Ovary (tissue), 9 donors: Measurements from ENCODE around the gene ZNF473. TPM values are rescaled to one million over a fixed set of nuclear protein-coding genes. Genes with fewer than 3 reads are reported as not detected.

Experiments
- DNase-seq, 5 donors: peaks; one replicate each; pipeline ENCODE4 v3.0.0-alpha.2; 2019 to 2020
- H3K27ac ChIP-seq, 2 donors: fragments of 200-600 bp; one replicate each; pipeline versions ENCODE4 v1.5.1 to v1.8.0; 2019 to 2022
- H3K27me3 ChIP-seq: fragments of 200-600 bp; one replicate; pipeline ENCODE4 v1.8.0; 2022
- H3K36me3 ChIP-seq: fragments of 200-600 bp; sonication (generic); one replicate; pipeline ENCODE4 v1.5.1; 2019
- H3K4me1 ChIP-seq: one replicate; pipeline ENCODE4 v1.8.1; 2013; ENCODE audit warnings: mild to moderate bottlenecking, moderate library complexity; ENCODE audit not compliant: insufficient read depth
- H3K4me3 ChIP-seq: fragments of 200-600 bp; sonication (generic); one replicate; pipeline ENCODE4 v1.5.1; 2017
- H3K9me3 ChIP-seq, 2 donors: fragments of 200-600 bp in 1 of 2; sonication (generic) in 1 of 2; one replicate each; pipeline versions ENCODE4 v1.5.1 to v1.8.1; 2013 to 2019; ENCODE audit warnings: mild to moderate bottlenecking in 1 of 2, moderate library complexity in 1 of 2
- EP300 ChIP-seq: sonication (generic); formaldehyde crosslinking; IDR thresholded peaks from one replicate; pipeline ENCODE4 v1.6.1; 2017; ENCODE audit warnings: antibody characterized with exemption
- POLR2A ChIP-seq: fragments of 450-650 bp; IDR thresholded peaks from one replicate; pipeline ENCODE4 v1.6.1; 2017; ENCODE audit warnings: antibody characterized with exemption, mild to moderate bottlenecking, moderate library complexity
- WGBS, 3 donors: extraction: QIAGEN DNeasy Blood & Tissue Kit in 1 of 3; methylation state at CpG; one replicate each; pipeline versions ENCODE4 v1.1.5 to v1.1.7; 2013 to 2017; 5-methylcytosine and 5-hydroxymethylcytosine counted together
- intact Hi-C, 4 donors: fragments of 100-400 bp; cut with DNase I; formaldehyde crosslinking; loops; one replicate each; pipeline versions ENCODE4 v1.11.0 to v1.15.1; 2022 to 2023
- polyA plus RNA-seq, 2 donors: library from polyadenylated mRNA; stranded (reverse); fragments of 200-250 nt in 1 of 2; fragments of 350-450 nt in 1 of 2; fragmentation: Illumina TruSeq in 1 of 2; extraction: RNeasy Lipid Tissue Mini Kit (QIAGEN cat#74804) in 1 of 2; gene quantifications; one replicate each; pipeline ENCODE4 v1.2.3, GENCODE V29; 2013 to 2014
- total RNA-seq, 7 donors: library from RNA; depleted of rRNA in 2 of 7; stranded (reverse); fragments of >200 nt in 2 of 7; fragmentation: NEBNext Ultra II Directional in 3 of 7; extraction: Animal tissue kit (Norgen Biotek cat#: 25700) in 3 of 7; gene quantifications; one replicate each; pipeline versions ENCODE4 v1.1.0 to v1.2.4, GENCODE V29; 2016 to 2023
- TF ChIP-seq, protein P1 (sequence below), 3 donors: fragments of 450-650 bp in 2 of 3; fragments of 200-600 bp in 1 of 3; IDR thresholded peaks; one replicate each; pipeline versions ENCODE4 v1.5.1 to v1.8.0; 2016 to 2022; ENCODE audit warnings: antibody characterized with exemption in 3 of 3, mild to moderate bottlenecking in 1 of 3
- donor health status: DM: no; HTN: no; CAD: no; lungs with moderate emphysema.
- donor health status: DM: no; HTN: no; CAD: no.
- donor health status: Bipolar disorder and iron deficiency.
- donor health status: DM: yes; HTN: yes; CAD: no.
- donor health status: DM: no; HTN: no; CAD: no.
- donor health status: DM: yes; HTN: yes; CAD: no.

ZNF473 gene
- total and polyA plus RNA-seq, 9 donors: 2.1 to 12.1 (median 7.7) TPM

DNA sequence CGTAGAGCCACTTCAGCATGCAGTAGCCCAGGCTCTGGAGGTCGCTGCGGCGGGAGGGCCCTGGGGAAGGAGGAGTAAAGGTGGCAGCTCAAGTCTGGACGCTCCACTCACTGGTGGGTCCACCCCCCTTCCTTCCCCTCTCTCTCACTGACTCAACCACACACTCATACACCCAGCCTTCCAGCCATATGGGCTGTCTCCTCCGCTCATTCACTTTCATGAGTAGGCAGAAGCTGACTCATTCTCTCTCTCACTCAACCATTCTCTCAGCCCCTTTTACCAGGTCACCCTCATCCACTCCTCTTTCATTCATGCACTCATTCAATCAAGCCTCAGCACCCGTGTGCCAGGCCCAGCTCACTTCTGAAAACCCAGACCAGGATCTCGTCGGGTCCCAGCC lies 37.4 kb upstream of the ZNF473 start:
- TF ChIP-seq EP300: no peak
- no peaks in the 10 kb centered on the region for H3K9me3 ChIP-seq
- DNase-seq: no peak
- whole genome bisulfite sequencing, 3 donors: 90 to 93% (median 93%) methylated on average over 9 of the region's 9 CpGs
- H3K36me3 ChIP-seq: no peaks in the 10 kb centered on the region
- H3K27me3 ChIP-seq: no peaks in the 10 kb centered on the region
- intact Hi-C loops: no loop called here
- H3K4me3 ChIP-seq: no peak overlapping the region
- H3K4me1 ChIP-seq: peaks cover under 1% of the 10 kb centered on the region
- no peak overlapping the region for H3K27ac ChIP-seq

DNA sequence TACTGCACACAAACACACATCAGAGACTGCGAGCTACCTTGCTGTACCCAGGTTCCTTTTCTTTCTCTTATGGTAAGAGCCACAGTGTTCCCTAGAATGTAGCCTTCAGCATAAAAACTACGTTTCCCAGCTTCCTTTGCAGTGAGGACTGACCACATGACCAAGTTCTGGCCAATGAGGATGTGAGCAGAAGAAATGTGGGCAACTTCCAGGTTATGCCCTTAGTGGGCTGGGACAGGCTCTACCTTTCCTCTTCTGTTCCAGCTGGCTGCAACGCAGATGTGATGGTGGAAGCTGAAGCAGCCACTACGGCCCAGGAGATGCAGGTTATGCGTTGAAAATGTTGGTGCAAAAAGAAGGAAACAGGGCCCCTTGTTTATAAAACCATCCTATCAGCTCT lies 28.1 kb upstream of the ZNF473 start:
- TF ChIP-seq EP300 (no peak), POLR2A (no peak)
- TF ChIP-seq, protein P1, sequence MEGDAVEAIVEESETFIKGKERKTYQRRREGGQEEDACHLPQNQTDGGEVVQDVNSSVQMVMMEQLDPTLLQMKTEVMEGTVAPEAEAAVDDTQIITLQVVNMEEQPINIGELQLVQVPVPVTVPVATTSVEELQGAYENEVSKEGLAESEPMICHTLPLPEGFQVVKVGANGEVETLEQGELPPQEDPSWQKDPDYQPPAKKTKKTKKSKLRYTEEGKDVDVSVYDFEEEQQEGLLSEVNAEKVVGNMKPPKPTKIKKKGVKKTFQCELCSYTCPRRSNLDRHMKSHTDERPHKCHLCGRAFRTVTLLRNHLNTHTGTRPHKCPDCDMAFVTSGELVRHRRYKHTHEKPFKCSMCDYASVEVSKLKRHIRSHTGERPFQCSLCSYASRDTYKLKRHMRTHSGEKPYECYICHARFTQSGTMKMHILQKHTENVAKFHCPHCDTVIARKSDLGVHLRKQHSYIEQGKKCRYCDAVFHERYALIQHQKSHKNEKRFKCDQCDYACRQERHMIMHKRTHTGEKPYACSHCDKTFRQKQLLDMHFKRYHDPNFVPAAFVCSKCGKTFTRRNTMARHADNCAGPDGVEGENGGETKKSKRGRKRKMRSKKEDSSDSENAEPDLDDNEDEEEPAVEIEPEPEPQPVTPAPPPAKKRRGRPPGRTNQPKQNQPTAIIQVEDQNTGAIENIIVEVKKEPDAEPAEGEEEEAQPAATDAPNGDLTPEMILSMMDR (IDR thresholded peaks at IDR 0.05): no peak
- H3K9me3 ChIP-seq: no peaks in the 10 kb centered on the region
- intact Hi-C loops: no loop called here
- 60 to 76% (median 63%) methylated on average over 5 of the region's 5 CpGs for WGBS, 3 donors
- no peaks in the 10 kb centered on the region for H3K36me3 ChIP-seq
- no peak overlapping the region for H3K4me3 ChIP-seq
- no peaks in the 10 kb centered on the region for H3K27me3 ChIP-seq
- no peaks in the 10 kb centered on the region for H3K4me1 ChIP-seq
- DNase-seq: no peak
- H3K27ac ChIP-seq: no peak overlapping the region

DNA sequence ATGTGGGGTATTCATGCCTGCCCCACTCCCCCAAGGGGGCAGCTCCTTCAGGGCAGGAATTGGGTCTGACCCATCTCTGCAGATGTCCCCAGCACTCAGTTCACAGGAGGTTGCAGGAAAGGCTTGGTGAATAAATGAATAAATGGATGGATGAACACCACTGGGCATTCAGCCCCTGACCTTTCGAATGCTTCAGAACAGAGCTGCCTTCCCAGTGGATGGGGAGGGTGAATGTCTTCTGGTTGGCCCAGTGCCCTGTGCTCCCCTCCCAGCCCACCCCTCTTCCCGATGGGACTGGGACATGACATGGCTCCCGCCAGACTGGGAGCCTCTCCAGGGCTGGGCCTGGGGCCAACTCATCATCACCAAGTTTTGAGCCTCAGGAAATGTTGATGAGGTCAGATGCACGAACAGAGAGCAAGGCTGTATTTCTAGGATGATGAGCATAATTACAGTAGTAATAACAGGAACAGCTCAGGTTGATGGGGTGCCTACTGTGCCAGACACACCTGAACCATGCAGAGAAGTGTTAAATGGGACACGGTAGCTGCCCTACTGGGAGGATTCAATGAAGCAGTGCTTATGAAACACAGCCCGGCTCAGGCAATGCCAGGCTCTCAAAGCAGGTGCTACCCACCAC lies 26.3 kb upstream of the ZNF473 start:
- 51 to 58% (median 53%) methylated on average over 6 of the region's 6 CpGs for WGBS, 3 donors
- Histone ChIP-seq H3K4me3 (no peak overlapping the region), H3K27ac (no peak overlapping the region), H3K36me3 (no peaks in the 10 kb centered on the region), H3K9me3 (no peaks in the 10 kb centered on the region), H3K27me3 (no peaks in the 10 kb centered on the region), H3K4me1 (peaks cover 3% of the 10 kb centered on the region)
- intact Hi-C loops: no loop called here
- no peak for DNase-seq
- TF ChIP-seq, protein P1 (IDR thresholded peaks at IDR 0.05): no peak
- TF ChIP-seq POLR2A (no peak), EP300 (no peak)

DNA sequence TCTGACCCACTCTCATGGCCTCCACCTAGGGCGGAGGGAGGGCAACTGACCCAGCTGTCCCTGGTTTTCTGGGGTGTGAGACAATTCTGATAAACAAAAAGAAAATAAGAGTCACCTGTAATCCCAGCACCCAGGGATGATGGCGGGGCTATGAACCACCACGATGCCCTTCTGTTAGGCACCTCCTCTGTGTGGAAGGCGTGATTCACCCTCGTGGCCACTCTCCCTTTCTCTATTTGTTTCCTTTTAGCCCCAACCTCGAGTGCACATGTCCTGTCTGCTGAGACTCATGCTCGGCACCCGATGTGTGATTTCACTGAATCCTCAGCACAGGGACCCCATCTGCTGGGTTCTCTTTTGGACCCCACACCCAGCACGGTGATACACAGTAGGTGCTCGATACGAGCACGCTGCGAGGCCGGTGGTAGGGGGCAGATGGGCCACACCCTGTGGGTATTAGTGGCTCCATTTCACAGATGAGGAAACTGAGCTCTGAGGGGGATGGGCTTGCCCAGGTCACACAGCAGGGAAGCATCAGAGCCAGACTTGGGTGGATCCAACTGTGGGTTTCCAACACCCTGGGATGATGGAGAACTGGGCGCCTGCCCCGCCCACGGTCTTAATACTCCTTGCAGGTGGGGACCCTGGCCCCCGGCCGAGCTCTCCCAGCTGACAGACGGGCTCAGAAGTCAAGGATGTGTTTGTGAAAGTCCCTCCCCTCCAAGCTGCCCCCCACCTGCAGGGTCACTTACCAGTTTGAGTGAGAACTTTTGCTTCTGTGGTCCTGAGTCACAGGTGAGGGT lies 25.6 kb upstream of the ZNF473 start:
- H3K9me3 ChIP-seq: no peaks in the 10 kb centered on the region

DNA sequence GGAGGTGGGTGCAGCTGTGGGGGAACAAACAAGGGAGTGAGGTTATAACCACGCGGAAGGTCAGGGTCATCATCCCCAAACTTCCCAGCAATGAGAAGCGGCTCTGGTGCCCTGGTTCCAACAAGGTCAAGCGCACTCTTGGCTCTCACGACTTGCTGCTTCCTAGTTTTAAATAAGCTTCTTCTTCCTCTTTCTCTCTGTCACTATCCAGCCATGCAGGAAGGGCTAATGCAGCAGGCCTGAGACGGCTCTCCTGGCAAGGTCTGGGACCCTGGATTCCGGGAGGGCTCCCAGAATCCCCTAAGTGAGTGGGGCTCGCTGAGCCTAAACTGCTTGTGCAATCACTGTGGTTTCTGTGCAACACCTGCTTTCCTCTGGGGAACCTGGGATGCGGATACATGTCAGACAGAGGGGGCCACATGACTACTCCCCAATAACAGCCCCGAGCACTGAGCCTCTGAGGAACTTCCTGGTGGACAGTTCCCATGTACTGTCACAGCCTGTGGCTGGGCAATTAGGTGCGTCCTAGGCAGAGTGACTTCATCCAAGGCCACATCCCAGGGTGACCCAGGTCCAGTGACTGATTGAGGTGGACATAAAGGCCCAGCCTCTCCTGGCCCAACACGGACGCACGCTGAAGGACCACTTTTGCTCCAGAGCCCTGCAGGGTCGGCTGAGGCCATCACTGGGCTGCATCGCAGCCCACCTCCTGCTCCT lies 24.8 kb upstream of the ZNF473 start:
- Histone ChIP-seq H3K27me3 (no peaks in the 10 kb centered on the region), H3K27ac (no peak overlapping the region), H3K9me3 (no peaks in the 10 kb centered on the region), H3K36me3 (no peaks in the 10 kb centered on the region), H3K4me1 (peaks cover 3% of the 10 kb centered on the region), H3K4me3 (no peak overlapping the region)
- TF ChIP-seq EP300: no peak
- TF ChIP-seq, protein P1 (IDR thresholded peaks at IDR 0.05): no peak
- no peak for TF ChIP-seq POLR2A
- 79 to 83% (median 83%) methylated on average over 14 to 16 of the region's 16 CpGs for WGBS, 3 donors
- DNase-seq: no peak
- intact Hi-C loops: no loop called here

More for the DNA sequence above, 25.6 kb upstream of the ZNF473 start:
- no peak for TF ChIP-seq POLR2A
- no peaks in the 10 kb centered on the region for H3K36me3 ChIP-seq
- no peaks in the 10 kb centered on the region for H3K27me3 ChIP-seq
- H3K27ac ChIP-seq: no peak overlapping the region
- DNase-seq: no peak
- 88 to 90% (median 89%) methylated on average over 20 of the region's 20 CpGs for WGBS, 3 donors
- intact Hi-C loops: no loop called here
- no peak overlapping the region for H3K4me3 ChIP-seq
- H3K4me1 ChIP-seq: peaks cover 3% of the 10 kb centered on the region
